K562 (cell line): Measurements from ENCODE around the gene SND1.

Source experiments
- ARID2 ChIP-seq: fragments of 450-650 bp; IDR thresholded peaks from 2 replicates; pipeline ENCODE4 v1.6.1; 2017; ENCODE audit warnings: antibody characterized with exemption, mild to moderate bottlenecking
- CEBPB ChIP-seq: fragments of 450-650 bp; IDR thresholded peaks from 2 replicates; pipeline ENCODE4 v1.6.1; 2016; ENCODE audit warnings: missing genetic modification characterization, missing compliant biosample characterization
- CTCF ChIP-seq, 3 experiments: IDR thresholded peaks in 2 of 3; conservative IDR thresholded peaks in 1 of 3; 2 replicates each; pipeline ENCODE4 v1.5.1; 2011 to 2012; ENCODE audit warnings: low read length in 3 of 3, mild to moderate bottlenecking in 3 of 3, control low read depth in 2 of 3, improper control_type of control experiment in 1 of 3, inconsistent platforms in 1 of 3, low read depth in 1 of 3, mixed read lengths in 1 of 3, moderate library complexity in 1 of 3; ENCODE audit not compliant: insufficient read depth in 2 of 3
- ELF4 ChIP-seq: fragments of 450-650 bp; formaldehyde crosslinking; IDR thresholded peaks from 2 replicates; pipeline ENCODE4 v1.4.0; 2022; ENCODE audit warnings: missing genetic modification characterization
- MAX ChIP-seq: sonication (generic); formaldehyde crosslinking; IDR thresholded peaks from 2 replicates; pipeline ENCODE4 v1.9.0; 2022; ENCODE audit warnings: mild to moderate bottlenecking, missing genetic modification reagents
- NFIC ChIP-seq: fragments of 450-650 bp; IDR thresholded peaks from 2 replicates; pipeline ENCODE4 v1.6.1; 2017; ENCODE audit warnings: mild to moderate bottlenecking, inconsistent platforms
- PCBP1 ChIP-seq: fragments of 200-400 bp; formaldehyde crosslinking; IDR thresholded peaks from 2 replicates; pipeline ENCODE4 v1.6.1; 2018; ENCODE audit warnings: mild to moderate bottlenecking, low read depth, low read length; ENCODE audit not compliant: poor library complexity, severe bottlenecking
- RCOR1 ChIP-seq, 2 experiments: IDR thresholded peaks; 2 replicates each; pipeline ENCODE4 v1.6.1; 2012; ENCODE audit warnings: low read depth in 2 of 2, low read length in 2 of 2, borderline replicate concordance in 1 of 2, improper control_type of control experiment in 1 of 2
- SLC30A9 ChIP-seq: fragments of 250-450 bp; sonication (Bioruptor Pico); IDR thresholded peaks from 2 replicates; pipeline ENCODE4 v1.8.0; 2022; ENCODE audit warnings: mild to moderate bottlenecking, moderate library complexity
- SP1 ChIP-seq: sonication (generic); formaldehyde crosslinking; IDR thresholded peaks from 2 replicates; pipeline ENCODE4 v1.8.1; 2022; ENCODE audit warnings: mild to moderate bottlenecking, missing genetic modification reagents
- TAF7 ChIP-seq: fragments of 450-650 bp; IDR thresholded peaks from 2 replicates; pipeline ENCODE4 v1.6.1; 2016; ENCODE audit warnings: missing genetic modification characterization, missing compliant biosample characterization
- U2AF1 ChIP-seq: fragments of 200-400 bp; formaldehyde crosslinking; optimal IDR thresholded peaks from 2 replicates; pipeline ENCODE3; 2017; ENCODE audit warnings: mild to moderate bottlenecking, low read depth, low read length, moderate library complexity
- ZNF174 ChIP-seq: fragments of 250-450 bp; sonication (Bioruptor Pico); IDR thresholded peaks from 2 replicates; pipeline ENCODE4 v1.4.0; 2020; ENCODE audit warnings: mild to moderate bottlenecking
- TF ChIP-seq, protein P1 (sequence below): fragments of 150-350 bp; conservative IDR thresholded peaks from 2 replicates; pipeline ENCODE4 v1.6.1; 2014; ENCODE audit warnings: low read length

DNA sequence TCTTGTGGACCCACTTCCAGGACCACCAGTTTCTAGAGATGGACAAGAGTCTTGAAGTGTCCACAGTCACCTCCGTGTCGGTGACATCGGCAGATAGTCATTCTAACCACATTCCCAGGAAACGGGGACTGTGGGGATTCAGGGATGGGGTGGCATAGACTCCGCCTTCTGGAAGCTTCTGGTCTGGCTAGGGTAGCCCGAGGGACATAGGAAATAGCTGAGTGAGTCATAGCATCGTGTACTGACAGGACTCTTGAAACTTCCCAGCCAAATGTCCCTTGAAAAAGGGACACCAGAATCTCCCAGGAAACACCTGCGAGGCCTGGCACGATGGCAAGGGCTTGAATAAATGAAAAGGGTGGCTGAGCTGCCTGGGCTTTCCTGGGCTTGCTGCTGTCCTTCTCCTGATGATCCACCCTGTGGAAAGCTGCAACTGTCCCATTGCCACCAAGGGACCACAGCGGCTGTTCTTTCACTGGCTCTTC lies 463.4 kb downstream of the SND1 start:
- TF ChIP-seq CTCF (IDR thresholded peaks at IDR 0.05 in 2 of 3, conservative IDR thresholded peaks at IDR 0.05 in 1 of 3; ENCODE audit: insufficient read depth in 2 of 3, low read depth in 1 of 3, low read length in 3 of 3) (no peak), CEBPB (no peak), SP1 (CRISPR knock-in tag) (no peak), RCOR1 (IDR thresholded peaks at IDR 0.05; ENCODE audit: borderline replicate concordance in 1 of 2, low read depth in 2 of 2, low read length in 2 of 2) (no peak), ARID2 (no peak), TAF7 (tag) (no peak), NFIC (no peak), ELF4 (CRISPR knock-in tag) (no peak), U2AF1 (no peak), SLC30A9 (no peak), PCBP1 (no peak), MAX (no peak), ZNF174 (no peak)
- TF ChIP-seq, protein P1, sequence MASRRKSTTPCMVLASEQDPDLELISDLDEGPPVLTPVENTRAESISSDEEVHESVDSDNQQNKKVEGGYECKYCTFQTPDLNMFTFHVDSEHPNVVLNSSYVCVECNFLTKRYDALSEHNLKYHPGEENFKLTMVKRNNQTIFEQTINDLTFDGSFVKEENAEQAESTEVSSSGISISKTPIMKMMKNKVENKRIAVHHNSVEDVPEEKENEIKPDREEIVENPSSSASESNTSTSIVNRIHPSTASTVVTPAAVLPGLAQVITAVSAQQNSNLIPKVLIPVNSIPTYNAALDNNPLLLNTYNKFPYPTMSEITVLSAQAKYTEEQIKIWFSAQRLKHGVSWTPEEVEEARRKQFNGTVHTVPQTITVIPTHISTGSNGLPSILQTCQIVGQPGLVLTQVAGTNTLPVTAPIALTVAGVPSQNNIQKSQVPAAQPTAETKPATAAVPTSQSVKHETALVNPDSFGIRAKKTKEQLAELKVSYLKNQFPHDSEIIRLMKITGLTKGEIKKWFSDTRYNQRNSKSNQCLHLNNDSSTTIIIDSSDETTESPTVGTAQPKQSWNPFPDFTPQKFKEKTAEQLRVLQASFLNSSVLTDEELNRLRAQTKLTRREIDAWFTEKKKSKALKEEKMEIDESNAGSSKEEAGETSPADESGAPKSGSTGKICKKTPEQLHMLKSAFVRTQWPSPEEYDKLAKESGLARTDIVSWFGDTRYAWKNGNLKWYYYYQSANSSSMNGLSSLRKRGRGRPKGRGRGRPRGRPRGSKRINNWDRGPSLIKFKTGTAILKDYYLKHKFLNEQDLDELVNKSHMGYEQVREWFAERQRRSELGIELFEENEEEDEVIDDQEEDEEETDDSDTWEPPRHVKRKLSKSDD, result no peak
